ENCODE results near the gene OR51I2. TPM values are rescaled to one million over a fixed set of nuclear protein-coding genes. Genes with fewer than 3 reads are reported as not detected.

The OR51I2 gene
- total RNA-seq, 1 experiment from 2014 or later, result not detected

GRCh38 chr11:5405173-5405572 lies 44.0 kb upstream of the OR51I2 start:
- no peak overlapping the region for H3K23ac ChIP-seq (ENCODE audit: insufficient read length, low read depth, low read length)
- Mint-ChIP-seq H3K9me3 (peaks cover 0 to 3% of the 10 kb centered on the region in 2 experiments; a peak in 2 of 5 replicates), H3K4me3 (no peak overlapping the region), H3K27ac (no peak overlapping the region), H3K36me3 (ENCODE audit: insufficient read depth in 1 of 3, low read depth in 3 of 3) (no peaks in the 10 kb centered on the region; a peak in 1 of 7 replicates), H3K4me1 (no peaks in the 10 kb centered on the region), H3K27me3 (ENCODE audit: low read depth) (no peaks in the 10 kb centered on the region; the same call in none of the 2 replicates)
- no peak overlapping the region for H4K91ac ChIP-seq (ENCODE audit: insufficient read length, low read depth, low read length)
- no peak overlapping the region for H2AK5ac ChIP-seq (ENCODE audit: insufficient read length, low read length)
- H3K56ac ChIP-seq (ENCODE audit: insufficient read length, low read depth, low read length), result no peak overlapping the region
- no peak overlapping the region for H2BK120ac ChIP-seq (ENCODE audit: low read depth, low read length, poor library complexity, severe bottlenecking)
- H3K18ac ChIP-seq (ENCODE audit: insufficient read length, low read depth, low read length), result no peak overlapping the region
- H3K27ac ChIP-seq (ENCODE audit: insufficient read length, low read depth, low read length), result no peak overlapping the region
- H2BK15ac ChIP-seq (ENCODE audit: low read depth, low read length), result no peak overlapping the region
- H4K8ac ChIP-seq (replicated peaks; ENCODE audit: insufficient read length, low read depth, low read length), result no peak overlapping the region
- no peak overlapping the region for H3K14ac ChIP-seq (ENCODE audit: insufficient read depth, low read length)
- no peak for DNase-seq
- H3K4ac ChIP-seq (ENCODE audit: low read depth, low read length), result no peak overlapping the region
- no peak overlapping the region for H3T11ph ChIP-seq (ENCODE audit: low read length)
- H3K79me2 ChIP-seq (ENCODE audit: insufficient read depth, low read length), result no peaks in the 10 kb centered on the region
- no peaks in the 10 kb centered on the region for H3K4me1 ChIP-seq (ENCODE audit: insufficient read depth, low read length)
- H2BK5ac ChIP-seq (ENCODE audit: insufficient read length, low read length), result no peak overlapping the region
- H3K9me3 ChIP-seq (ENCODE audit: control insufficient read depth, low read depth, low read length), result no peaks in the 10 kb centered on the region
- H3K4me2 ChIP-seq (ENCODE audit: insufficient read depth, insufficient read length, low read length), result no peak overlapping the region
- H4K20me1 ChIP-seq (ENCODE audit: control insufficient read depth, insufficient read depth, insufficient read length), result no peaks in the 10 kb centered on the region
- H2AFZ ChIP-seq (ENCODE audit: low read length), result no peak overlapping the region
- H2BK20ac ChIP-seq (ENCODE audit: low read depth, low read length, poor library complexity, severe bottlenecking), result no peak overlapping the region
- no peaks in the 10 kb centered on the region for H3K27me3 ChIP-seq (ENCODE audit: insufficient read depth, low read length)
- no peak overlapping the region for H2BK12ac ChIP-seq (ENCODE audit: insufficient read length, low read depth, low read length)
- TF ChIP-seq CTCF (conservative IDR thresholded peaks at IDR 0.05), result no peak
- no peaks in the 10 kb centered on the region for H3K23me2 ChIP-seq (ENCODE audit: insufficient read length, low read depth, low read length, poor library complexity, severe bottlenecking)
- no peak overlapping the region for H4K5ac ChIP-seq (ENCODE audit: insufficient read length, low read depth, low read length)
- no peaks in the 10 kb centered on the region for H3K79me1 ChIP-seq (ENCODE audit: insufficient read depth, low read depth, low read length, poor library complexity, severe bottlenecking)
- H3K9ac ChIP-seq (ENCODE audit: extremely low read depth, insufficient read length, low read length), result no peak overlapping the region
